HG02763 (cell line): ENCODE results near the gene VASH1.

Experiments used
- ATAC-seq: cut with Tn5 transposase; IDR thresholded peaks from one replicate; pipeline ENCODE4 v1.9.1; 2021; ENCODE audit warnings: mild to moderate bottlenecking, moderate library complexity; ENCODE audit not compliant: unreplicated experiment

Gene VASH1

DNA sequence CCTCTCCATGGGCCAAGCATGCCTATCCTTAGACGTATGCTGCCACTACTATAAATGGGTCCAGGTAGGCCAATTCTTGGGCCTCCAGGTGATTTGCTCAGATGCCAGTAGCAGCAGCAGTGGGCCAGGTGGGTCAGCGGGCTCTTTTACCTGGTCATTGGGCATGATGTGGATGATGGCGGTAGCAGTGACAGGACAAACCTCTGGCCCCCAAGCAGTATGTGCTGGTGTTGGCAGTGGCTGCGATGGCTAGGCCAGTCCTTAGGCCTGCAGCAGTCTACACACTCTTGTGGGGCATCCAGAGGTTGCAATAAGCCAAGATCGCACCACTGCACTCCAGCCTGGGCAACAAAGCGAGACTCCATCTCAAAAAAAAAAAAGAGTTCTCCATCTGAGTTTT lies 19.1 kb upstream of the VASH1 start:
- no peak for ATAC-seq

- ATAC-seq: no peak
These were observed 18.3 kb upstream of the VASH1 start for GRCh38 chr14:76742966-76743365.

DNA sequence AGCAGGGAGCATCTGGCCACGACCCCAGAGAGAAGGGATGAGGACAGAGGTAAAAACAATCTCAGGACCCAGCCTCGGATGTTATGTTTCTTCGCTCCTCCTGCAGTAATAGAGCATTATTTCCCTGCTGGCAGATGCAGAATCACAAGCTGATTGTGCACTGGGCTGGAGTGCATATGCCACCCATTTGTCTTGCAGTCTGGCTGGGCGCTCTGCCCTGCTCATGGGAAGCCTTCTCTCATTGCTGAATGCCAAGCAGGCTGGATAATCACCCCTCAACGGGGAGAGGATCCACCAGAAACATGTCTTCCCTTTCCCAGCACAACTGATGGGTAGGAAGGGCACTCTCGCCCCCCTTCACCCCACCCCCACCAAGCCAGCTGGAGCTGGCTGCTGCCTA lies 8.5 kb upstream of the VASH1 start:
- ATAC-seq: no peak

DNA sequence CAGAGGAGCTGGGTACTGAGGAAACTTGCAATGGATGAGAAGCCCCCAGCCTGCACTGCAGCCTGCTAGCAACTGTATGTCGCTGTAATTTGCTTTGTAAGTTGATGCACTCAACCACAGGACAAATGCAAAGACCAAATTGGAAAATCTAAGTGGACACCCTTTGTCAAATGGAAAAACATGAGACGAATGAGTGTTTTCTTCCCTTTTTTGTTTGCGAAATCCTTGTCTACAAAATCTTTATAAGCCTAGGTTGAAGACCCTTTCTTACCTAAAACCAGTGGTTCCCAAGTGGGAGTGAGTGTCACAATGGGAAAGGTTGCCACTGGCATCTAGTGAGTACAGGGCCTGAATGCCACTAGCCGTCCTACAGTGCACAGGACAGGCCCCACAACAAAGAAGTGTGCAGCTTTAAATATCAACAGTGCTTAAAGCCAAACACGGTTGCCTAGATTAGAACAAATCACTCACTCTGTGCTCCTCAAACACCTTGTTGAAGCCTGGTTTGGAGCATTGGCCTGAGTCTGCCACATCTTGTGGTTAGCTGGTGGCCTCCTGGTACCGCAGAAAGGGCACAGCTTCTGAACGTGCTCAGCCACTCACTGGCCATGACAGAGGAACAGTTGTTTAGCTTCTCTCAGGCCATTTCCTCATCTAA lies 7.6 kb upstream of the VASH1 start:
- ATAC-seq: no peak

- no peak for ATAC-seq
These were observed 6.7 kb upstream of the VASH1 start for GRCh38 chr14:76754586-76754985.

DNA sequence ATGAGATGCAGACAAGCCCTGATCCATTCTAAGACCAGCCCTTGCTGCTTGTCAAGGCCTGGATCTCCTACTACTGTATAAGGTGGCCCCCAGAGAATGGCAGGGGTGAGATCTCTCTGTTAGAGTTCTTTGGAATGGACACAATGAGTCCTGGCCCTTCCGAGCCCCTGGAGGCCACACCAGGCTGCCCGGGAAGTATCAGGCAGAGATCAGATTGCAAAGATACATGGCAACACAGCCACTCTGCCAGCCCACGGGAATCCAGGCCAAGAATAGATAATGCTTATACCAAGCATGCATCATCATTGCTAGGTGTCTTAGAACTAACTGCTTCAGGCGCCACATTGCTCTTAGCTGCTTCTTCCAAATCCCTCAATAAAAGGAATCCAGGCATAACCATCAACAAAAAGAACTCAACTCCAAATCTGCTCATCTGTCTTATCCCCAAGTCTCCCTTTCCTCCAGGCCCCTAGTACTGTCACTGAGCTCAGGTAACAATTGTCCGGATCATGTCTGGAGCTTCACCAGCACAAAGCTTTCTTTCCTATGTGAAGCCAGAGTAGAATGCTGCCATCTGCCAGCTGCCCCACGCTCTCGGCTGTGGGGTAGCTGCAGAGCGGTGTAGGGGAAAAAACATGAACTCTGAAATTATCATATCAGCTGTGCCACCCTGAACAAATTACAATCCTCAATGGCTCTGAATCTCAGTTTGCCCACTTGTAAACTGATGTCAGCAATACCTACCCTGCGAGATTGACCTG lies 5.5 kb upstream of the VASH1 start:
- ATAC-seq: no peak

DNA sequence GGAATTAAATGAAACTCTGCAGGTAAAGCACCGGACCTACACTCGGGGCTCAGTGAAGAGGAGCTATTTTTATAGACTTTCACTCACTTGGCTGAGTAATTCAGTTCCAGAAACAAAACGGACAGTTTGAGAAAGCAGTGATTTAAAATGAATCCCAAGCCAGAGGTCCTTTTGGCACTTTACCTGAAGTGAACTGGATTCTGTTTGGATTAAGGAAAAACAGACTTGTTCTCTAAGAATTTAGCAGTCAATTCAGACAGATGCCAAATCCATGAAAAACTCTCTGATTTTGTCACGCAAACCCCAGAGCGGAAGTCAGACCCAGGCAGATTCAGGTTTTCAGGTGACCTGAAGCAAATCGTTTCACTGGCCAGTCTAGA lies 4.9 kb upstream of the VASH1 start:
- ATAC-seq: no peak

DNA sequence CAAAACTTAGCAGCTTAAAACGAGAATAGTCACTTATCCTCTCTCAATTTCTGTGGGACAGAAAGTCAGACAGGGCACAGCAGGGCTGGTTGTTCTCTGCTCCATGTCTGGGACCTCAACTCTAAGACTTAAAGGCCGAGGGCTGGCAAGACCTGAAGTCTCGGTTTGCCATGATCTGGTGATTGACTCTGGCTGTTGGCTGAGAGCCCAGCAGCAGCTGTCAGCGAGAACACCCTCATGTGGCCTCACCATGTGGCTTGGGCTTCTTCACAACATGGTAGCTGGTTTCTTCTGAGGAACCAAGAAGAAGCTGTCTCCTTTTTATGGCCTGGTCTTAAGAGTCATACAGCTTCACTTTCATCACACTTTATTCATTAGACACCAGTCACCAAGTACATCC lies 1.7 kb upstream of the VASH1 start:
- ATAC-seq: no peak

DNA sequence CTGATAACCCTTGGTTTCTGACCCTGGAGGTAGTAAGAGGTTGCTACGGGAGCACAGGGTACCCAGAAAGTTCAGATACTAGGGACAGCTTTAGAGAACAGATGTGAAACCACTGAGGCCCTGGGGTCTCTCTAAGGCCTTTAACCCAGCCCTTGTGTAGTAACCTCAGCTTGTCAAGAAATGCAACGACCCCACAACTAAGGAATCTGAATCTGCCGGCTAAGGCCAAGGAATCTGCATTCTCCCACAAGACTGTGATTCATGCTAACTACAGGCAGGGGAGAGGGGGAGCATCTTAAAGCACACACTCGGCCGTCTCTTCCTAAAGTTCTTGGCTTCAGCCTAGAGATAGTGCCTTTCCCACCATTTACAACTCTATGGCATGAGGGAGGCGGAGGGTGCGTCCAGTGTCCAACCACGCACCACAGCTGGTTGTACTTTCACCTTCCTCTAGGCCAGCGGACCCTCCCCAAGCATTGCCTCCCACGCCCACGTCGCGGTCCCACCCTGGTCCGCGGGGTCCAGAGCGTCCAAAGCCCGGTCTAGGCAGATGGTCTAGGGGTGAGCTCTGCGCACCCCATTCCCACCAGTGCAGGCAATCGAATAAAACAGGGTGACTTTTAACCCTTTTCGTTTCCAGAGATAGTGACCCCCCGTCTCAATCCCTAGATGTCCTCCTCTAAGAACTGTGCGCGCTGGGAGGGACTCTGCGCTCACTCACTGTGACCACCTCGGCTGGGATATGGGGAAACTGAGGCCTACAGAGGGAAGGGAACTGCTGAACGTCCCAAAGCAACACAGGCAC lies 735 bp upstream of the VASH1 start:
- ATAC-seq: no peak

DNA sequence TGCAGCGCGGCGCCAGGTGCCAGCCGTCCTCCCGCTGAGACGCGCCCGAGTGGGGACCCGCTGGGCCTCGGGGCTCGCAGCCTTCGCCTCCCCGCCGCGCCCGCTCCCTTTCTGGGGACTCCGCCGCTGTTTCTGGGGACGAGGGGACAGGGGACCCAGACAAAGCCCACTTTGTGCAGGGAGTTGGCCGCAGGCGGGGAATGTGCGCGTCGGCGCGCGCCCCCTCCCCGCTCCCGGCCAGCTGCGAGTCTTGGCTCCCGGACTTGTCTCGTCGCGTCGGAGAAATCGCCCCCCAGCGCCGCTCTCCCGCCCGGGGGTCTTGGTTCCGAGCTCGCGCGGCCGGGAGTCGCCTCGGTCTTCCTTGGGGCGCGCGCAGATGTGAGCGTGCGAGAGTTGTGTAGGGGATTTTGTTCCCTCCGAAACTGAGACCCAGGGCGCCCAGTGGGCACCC lies 717 bp downstream of the VASH1 start:
- no peak for ATAC-seq

- no peak for ATAC-seq
These were observed 1.3 kb downstream of the VASH1 start for GRCh38 chr14:76762411-76763095.

DNA sequence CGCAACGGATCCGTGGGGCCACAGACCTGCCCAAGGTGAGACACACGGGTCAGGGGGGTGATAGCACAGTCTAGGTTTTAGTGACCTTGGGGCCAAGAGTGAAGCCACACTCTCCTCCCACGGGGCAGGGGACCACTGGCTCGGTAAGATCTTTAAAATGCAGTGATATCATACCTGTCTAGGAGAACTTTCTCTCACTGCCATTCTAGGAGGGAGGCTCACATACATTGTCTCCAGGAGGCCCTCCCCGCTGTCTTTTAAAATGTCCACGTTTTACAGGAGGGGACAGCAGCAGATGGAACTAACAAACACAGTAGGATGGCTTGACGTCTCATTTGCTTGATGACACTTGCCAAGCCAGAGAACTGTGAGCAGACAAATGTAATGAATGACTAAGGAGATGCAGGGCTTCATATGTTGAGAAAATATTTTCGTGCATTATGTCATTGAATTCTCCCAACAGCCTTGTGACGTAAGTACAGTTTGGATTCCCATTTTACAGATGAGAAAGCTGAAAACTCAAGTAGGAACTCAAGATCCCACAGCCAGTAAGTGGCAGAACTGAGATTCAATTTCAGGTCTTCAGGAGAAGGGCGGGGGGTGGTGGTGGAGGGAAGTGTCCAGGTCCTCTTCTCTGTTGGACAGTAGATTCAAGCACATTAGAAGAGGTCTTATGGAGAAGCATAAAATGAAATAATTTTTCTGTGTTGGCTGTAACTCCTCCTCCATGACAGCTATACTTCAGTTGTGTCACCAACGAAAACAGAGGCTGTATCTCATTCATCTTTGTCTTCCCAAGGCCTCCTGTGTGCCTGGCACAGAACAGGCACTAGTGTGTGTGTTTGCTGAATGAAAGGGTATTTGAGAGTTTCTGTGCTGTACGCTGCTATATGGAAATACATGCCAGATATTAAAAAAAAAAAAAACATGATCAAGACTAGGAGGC lies 2.1 kb downstream of the VASH1 start:
- ATAC-seq: no peak

GRCh38 chr14:76765461-76765931 lies 4.2 kb downstream of the VASH1 start:
- ATAC-seq: no peak

GRCh38 chr14:76767681-76768656 lies 6.7 kb downstream of the VASH1 start:
- ATAC-seq: peak; percentile 64

DNA sequence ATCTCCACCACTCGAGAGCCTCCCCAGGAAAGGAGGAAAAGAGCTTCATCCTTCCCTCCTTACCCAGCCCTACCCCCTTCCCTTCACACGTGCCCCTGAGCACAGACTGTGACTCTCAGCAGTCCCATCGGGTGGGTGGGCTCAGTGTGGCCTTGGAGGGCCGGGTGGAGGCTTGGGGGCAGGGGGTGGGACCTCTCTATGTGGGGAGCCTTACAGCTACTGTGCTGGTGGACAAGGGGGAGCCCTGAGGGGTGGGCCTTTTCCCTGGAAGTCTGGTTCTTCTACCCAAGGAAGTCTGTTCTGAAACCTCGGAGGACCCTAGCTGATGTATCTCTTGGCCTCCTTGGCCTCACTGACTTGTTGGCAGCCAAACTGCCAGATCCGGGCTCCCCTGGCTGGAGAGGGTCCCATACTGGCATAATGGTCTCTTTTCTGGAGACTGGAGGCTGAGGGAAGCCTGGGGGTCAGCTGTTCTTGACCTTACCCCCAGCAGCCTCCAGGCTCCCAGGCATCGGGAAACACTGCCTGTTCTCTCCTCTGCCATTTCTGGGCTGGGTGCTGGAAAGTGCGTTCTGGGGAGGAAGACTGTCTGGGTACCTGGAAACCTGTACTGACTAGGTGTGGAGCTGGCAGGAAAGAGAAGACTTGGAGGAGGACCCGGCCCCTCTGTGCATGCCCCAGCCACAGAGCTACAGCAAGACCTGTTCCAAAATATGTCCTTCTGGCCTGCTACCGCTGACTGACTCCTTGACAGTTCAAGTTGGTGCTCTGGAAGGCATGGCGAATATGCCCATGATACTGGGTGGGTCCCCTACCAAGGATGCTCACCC lies 7.6 kb downstream of the VASH1 start:
- peak; percentile 4 for ATAC-seq

GRCh38 chr14:76769636-76770292 lies 8.5 kb downstream of the VASH1 start:
- no peak for ATAC-seq
